GM19035 (cell line): Measurements from ENCODE around the gene AVPR2.

Experiments
- ATAC-seq: cut with Tn5 transposase; IDR thresholded peaks from one replicate; pipeline ENCODE4 v1.9.1; 2021; ENCODE audit not compliant: unreplicated experiment

The AVPR2 gene

DNA sequence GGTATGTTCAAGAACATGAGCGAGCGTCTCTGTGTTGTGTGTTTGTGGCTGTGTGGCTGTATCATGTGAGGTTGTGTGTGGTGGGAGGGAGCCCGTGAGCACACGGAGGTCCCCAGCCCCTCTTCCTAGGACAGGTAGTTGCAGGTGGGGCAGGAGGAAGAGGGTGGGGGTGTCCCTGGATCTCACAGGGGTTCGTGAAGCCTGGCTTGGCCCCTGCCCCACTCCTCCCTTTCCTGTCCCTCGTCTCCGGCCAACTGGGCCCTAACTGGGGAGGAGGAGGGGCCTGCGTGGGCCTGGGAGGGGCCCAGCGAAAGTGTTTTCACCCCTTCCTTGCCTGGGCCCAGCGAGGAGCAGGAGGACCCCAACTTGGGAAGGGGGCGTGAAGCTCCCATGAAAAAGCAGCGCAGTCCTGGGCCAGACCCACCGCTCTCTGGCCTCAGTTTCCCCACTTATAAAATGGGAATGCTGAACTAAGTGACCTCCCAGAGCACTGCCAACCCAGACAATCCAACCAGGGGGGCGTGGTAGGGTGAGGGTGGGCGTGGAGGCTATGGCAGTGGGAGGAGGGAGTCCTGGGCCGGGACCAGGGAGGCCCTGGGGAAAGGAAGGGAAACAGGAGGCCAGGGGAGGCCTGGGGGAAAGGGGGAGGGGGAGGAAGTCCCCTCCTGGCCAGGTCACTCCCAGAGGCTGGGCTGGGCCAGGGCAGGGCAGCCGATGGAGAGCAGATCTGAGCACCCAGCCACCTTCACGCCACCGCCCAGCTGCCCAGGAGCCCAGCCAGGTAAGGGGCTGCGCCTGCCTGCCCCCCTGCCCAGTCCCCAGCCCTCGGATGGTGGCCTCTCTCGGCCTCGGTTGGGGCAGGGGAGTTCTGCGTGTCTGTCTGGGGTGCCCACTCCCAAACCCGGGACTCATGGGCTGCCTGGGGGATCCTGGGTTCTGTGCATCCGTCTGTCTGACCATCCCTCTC lies at the start of gene AVPR2:
TSS of gene AVPR2 (plus strand) at position 683 of the 967 bp plus-strand sequence. CDS start 473 bp downstream, outside the sequence.
- no peak for ATAC-seq

DNA sequence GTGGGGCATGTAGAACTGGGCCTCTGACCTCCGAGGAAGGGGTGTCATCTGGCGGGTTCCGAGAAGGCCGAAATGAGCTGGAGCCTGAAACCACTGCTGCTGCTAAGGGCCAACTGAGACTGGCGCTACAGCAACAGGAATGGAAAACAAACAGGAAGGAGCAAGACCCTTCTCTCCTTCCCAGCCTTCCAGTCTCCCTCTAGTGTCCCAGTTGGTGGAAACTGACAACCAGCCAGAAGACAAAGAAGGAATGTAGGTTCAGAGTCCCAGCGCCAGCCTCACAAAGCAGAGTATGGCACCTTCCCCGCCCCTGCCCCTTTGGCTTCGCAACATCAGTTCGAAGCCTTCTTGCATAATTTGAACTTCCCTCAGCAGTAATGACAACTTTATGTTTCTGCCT lies 49.8 kb upstream of the AVPR2 start:
- no peak for ATAC-seq

DNA sequence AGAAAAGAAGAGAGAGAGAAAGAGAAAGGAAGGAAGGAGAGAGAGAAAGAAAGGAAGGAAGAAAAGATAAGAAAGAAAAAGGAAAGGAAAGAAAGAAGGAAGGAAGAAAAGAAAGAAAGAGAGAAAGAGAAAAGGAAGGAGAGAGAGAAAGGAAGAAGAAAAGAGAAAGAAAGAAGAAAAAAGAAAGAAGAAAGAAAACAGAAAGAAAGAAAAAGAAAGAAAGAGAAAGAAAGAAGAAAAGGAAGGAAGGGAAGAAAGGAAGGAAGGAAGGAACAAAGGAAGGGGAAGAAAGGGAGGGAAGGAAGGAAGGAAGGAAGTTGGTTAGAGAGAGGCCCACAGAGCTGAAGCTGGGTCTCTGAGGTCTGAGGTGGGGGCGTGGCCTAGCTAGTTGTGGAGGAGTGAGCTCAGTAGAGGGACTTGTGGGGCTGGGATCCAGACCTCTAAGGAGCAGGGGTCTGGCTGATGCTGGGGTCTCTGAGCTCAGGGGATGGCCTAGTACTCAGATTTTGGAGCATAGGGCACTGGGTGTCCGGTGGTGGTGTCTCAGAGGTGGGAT lies 47.0 kb upstream of the AVPR2 start:
- no peak for ATAC-seq

DNA sequence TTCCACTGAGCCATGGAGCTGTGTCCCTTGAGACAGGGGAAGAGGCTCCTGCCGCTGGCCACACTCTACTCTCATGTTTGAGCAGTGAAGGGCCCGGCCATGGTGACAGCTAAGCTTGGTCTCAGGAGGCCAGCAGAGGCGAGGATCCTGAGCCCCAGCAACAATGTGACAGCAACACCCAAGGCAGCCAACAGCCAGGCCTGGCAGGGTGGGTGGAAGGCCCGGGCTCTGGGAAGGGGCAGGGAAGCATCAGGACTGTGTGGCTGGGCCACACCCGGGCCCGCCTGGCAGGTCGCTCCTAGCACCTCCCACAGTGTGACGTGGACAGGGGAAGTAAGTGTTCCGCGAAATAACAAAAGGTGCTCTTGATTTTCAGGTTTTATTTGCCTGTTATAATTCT lies 43.3 kb upstream of the AVPR2 start:
- no peak for ATAC-seq

DNA sequence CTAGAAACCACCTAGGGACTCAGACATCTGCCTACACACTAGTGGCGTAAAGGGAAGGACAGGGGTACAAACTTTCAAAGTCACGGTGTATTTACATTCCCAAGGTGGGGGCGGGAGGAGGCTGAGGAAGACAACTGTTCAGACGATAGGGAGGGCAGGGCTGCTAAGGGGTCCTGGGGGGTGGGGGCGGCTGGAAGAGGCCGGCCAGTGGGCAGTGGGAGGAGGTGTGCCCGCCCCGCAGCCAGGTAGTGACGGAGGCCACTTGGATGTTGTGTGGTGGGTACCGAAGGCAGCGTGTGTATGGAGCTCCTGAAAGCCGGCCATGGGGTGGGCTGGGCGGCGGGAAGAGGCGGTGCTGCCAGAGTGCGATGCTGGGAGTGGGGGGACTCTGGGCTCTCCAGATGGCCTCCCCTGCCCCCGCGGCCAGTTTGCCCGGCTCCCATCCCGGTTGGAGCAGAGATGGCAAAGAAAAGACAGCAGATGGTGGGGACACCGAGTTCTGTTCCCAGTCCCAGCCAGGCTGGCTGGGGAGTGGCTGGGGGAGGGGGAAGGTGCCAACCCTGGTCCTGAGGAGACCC lies 42.7 kb upstream of the AVPR2 start:
- ATAC-seq = no peak

DNA sequence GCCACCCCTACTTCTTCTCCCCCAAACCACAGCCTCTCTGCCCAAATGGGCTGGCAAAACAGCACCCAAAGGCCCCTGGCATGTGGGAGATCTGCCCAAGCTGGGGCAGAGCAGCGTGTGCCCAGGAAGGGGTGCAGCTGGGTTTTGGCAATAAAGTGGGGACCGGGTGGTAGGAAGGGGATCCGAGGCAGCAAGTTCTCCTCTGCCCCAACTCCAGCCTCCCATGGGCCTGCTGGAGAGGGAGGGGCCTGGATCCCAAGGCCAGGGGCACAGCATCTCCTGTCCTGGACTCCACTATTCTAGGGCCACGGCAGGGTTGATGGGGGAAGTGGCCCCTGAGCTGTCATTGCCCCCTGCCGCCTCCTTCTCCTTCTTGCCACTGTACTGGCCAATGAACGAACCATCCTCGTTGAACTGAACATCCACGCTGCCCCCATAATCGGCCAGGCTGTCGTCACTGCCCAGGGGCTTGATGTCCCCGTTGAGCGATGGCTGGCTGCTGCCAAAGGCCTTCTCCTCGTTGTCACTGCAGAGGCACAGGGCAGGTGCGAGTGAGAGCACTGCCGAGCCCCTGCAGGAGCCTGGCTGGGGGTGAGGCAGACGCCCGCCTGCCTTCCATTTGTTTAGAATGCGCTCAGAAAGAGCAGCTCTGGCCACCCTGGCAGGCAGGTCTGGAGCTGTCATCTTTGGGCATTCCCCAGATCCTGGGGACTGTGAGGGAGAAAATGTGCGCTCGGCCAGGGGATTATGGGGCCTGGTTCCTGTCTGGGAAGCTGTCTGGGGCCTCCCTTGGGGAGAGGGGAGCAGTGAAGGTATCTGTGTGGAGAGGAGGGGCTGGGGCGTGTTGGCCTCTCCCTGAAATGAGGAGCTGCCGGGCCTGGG lies 41.9 kb upstream of the AVPR2 start:
- ATAC-seq = no peak

DNA sequence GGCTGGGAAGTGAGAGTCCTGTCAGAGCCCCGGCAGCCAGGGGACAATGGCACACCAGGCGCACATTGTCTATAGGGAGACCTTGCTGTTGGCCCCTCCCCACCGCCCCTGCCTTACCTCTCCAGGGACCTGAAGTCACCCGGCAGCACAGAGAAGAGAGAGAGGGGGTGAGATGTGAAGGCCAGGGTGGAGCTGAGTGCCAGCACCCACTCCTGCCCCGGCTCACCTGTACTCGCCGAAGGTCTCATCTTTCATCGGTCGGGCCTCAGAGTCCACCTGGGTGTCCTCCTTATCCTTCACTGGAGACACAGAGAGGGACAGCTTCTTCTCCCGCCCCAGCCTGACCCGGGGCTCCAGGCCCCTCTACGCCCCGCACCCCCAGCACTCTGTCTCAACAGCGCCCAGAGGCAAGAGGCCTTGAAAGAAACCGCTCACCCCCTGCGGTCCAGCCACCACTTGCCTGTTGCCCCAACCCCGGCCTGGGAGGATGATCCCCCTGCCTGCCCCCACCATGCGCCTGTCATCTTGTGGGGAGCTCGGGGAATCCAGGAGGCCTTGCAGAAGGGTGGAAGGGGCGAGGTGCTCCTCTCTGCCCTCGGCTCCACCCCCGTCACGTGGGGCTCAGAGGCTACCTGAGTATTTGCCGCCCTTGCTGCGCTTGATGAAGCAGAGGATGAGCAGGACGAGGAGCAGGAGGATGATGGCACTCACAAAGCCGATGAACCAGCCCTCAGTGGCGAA lies 41.1 kb upstream of the AVPR2 start:
- ATAC-seq = no peak

DNA sequence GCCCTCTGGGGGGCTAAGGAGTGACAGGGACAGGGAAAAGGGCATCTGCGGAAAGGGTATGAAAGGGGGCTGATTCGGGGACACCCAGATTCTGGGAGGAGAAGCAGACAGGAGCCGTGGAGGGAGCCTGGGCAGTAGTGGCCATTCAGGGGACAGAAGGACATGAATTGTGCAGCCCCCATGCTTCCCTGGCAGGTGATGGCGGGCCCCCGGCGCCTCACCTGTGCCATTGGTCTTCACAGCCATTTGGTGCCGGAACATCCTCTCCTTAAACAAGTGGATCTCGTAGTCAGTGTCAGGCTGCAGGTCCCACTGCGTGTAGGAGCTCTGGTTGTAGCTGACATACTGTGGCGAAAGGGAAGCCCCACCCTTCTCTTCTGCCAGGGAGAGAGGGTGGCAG lies 40.4 kb upstream of the AVPR2 start:
- ATAC-seq = no peak

DNA sequence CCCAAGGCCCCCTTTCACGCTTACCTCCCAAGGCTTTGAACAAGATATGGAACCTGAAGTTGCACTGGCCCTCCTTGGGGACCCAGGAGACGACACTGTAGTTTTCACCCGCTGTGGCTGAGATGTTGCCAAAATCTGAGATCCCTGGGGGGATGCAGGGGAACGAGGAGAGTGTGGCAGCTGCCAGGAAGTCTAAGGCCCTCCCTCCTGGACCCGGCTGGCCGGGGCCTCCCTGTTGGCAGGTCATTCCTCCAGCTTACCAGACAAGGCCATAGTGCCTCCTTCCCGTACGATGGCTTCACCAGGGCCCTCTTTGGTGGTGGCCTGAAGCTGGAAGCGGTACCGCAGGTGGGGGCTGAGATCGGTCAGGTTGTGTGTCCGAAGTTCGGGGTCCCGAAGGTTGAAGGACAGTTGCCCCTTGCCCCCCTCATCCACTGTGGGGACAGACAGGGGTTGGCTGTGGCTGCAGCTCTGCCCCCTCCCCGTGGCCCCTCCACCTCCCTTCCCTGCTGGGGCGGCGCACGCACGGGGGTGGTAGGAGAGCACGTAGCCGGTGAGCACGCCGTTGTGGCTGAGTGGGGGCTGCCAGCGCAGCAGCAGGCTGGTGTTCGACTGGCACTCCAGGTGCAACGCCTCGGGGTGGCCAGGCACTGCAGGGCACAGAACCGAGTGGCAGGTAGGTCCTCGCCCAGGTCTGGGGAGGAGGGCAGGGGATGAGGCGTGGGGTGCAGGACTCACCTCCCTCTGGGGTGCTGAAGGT lies 39.7 kb upstream of the AVPR2 start:
- ATAC-seq = no peak

DNA sequence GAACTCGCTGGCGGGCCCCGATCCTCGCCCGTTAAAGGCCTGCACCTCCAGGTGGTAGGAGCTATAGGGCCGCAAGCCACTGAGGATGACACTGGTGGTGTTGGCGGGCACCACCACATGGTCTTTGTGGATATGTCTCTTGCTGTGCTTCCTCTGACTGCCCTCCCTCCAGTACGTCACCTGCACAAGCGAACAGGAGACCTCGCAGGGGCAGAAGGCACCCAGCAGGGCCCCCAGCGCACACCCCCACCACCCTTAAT lies 39.2 kb upstream of the AVPR2 start:
- ATAC-seq = no peak

DNA sequence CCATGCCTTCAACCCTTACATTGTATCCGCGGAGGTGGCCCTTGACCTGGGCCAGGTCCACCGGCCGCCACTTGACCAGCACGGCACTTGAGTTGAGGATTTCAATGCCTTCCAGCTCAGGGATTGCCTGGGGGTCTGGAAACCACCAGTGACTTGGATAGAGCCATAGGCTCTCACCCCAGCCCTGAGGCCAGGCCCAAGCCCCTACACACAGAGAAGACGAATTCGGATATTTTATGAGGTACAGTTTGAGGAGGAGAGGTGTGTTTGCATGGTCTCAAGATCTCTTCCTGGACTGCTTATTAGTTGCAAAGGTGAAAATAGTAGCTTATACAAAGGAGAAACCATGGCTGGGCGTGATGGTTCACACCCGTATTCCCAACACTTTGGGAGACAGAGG lies 38.8 kb upstream of the AVPR2 start:
- no peak for ATAC-seq

DNA sequence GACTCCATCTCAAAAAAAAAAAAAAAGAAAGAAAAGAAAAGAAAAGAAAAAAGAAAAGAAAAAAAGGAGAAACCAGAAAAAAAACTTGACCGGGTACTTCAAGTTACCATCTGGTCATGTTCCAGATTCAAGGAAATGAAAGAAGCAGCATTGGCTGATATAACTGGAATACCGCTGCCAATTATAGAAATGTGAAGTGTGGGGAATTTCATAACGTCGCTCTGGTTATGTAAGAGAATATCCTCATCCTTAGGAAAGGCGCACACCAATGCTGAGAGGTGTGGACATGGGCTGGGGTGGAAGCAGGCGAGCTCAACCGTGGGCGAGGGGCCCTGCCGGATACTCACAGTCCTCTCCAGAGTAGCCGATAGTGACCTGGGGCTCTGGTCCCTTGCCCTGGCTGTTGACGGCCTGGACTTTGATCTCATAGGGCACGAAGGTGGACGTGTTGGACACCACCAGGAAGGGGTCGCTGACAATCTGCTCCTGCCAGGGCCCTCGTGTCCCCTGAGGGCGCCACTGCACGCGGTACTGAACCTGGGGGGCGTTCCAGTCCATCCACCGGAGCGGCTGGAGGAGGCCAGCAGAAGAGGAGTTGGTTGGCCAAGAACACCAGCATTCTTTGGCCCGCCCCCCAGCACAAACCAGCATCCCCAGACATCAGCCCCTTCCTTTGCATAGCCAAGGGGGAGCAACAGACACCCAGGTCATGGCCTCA lies 38.0 kb upstream of the AVPR2 start:
- ATAC-seq = no peak

DNA sequence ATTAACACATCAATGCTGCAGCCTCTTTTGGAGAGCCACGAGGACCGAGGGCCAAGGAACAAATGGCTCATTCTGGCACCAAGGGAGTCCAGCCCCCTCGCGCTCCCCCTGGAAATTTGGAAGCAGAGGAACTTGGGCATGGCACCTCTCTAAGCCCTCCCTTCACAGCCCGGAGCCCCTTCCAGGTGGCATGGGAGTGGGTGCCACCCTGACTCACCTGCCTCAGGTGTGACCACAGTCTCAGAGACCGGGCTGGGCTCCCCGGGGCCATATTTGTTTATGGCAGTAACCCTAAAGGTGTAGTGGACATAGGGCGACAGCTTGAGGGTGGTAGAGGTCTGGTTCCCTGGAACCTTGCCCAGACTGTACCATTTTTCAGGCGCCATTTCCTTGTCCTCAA lies 37.3 kb upstream of the AVPR2 start:
- ATAC-seq = no peak

DNA sequence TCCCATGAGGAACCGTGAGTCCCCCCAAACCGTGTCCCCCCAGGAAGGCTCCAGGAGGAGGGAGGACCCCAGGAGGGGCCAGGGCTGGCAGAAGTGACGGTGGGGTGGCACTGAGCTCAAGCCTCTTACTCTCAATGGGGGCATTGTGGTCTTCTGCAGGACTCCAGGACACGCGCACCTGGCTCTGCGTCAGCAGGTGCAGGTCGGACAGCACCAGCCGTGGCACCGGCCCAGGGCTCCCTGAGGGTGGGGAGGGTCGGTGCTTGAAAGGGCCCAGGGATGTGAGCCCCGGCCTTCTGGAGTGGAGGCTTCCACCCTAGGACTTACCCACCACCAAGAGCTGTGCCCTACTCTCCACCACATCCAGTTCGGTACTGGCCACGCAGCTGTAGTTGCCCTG lies 36.8 kb upstream of the AVPR2 start:
- no peak for ATAC-seq

DNA sequence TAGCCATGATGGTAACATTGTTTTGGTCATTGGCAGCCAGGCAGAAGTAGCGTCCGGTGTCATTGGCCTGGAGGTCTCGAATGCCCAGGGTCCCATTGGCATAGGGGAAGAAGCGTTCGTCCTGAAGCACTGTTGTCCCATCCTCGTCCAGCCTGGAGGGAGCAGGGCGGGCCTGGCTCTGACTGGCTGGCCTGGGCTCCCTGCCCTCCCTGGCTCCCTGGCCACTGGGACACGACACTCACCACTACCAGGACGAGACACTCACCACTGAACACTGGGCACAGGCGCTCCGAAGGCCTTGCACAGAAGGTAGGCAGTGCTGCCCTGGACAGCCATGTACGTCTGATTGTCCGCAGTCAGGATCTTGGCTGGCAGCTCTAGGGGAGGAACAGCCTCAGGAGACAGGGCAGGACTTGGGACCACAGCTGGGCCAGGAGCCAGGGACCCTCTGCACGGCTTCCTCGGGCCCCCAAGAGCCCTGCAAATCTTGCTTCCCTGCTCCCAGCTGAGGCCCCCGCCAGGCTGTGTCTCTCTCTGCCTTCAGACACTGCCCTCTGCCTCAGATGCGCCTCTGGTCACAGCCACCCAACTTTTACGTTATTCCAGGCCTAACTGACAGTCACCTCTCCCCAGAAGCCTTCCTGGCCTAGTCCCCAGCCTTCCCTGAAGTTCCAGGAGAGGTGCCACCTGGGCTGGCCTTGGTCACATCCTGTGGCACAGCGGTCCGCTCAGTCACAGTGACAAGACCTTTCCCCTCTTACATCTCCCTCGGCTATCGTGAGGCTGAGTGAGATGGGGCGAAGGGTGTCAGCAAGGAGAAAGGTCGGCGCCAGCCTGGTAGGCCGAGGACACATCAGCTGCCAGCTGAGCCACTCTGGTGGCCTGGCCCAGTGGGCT lies 35.6 kb upstream of the AVPR2 start:
- no peak for ATAC-seq

DNA sequence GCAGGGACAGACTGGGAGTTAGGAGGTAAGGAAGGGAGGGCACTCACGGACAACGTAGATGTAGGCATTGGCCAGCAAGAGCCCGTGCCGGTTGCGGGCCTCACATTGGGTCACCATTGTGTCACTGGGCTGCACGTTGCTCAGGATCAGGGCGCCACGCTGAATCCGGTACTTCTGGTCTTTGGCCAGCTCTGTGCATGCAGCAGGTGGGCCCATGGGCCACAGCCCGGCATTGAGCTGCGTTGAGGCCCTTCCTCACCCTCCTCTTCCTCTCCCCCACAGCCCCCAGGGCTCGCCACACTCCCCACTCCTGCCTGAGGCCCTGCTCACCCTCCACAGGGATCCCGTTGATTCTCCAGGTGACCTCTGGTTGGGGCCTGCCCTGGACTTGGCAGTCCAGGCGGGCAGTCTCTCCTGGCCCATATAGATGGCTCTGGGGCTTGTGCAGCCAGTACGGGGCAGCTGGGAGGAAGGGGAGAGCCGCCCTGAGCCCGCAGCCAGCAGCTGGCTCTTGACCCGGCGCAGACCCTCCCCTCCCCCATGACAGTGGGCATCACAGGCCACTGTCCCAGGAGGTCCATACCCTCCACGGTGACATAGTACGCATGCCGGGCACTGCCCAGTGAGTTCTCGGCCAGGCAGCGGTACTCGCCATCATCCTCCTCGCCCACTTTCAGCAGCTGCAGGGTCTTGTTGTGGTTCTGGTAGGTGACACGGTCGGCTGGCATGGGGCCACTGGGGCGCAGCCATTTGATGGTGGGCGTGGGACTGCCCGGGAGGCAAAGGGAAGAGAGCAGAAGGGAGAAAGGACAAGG lies 34.8 kb upstream of the AVPR2 start:
- no peak for ATAC-seq

DNA sequence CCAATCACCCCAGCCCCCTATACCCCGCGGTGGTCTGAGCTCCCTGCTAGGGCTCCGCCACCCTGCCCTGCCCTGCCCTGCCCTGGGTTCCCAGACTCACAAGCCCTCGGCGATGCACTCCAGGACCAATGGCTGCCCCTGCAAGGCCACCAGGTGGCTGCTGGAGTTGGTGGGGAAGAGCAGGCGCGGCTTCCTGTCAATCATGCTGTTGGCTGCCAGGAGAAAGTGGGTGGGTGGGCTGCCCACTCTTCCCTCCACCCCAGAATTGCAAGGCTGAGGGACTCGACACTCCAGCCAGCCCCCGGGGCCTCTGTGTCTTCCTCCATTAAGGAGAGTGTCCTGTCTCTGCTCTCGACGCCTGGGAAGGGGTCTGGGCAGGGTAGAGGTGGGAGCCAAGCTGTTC lies 34.2 kb upstream of the AVPR2 start:
- no peak for ATAC-seq
